ENCODE measurements around the gene LRRC7.

DNA sequence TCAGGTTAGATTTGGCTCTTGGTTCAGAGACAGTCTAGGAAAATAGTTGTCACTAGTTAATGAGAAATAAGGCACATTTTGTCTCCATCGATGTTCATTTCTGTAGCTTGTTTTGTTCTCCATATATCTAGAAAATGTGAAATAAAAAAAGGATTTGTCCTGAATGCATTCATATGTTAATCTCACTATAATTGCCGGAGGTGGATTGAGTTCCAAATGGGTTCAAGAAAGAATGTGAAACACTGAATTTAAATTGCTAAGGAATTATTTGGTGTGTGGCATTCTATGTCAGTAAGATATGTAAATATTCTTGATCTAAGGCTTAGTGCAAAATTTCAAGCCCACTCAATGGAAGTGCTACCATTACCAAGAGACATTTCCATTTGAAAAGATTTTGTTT, 176.7 kb downstream of the LRRC7 start:
- TF ChIP-seq, protein P1, sequence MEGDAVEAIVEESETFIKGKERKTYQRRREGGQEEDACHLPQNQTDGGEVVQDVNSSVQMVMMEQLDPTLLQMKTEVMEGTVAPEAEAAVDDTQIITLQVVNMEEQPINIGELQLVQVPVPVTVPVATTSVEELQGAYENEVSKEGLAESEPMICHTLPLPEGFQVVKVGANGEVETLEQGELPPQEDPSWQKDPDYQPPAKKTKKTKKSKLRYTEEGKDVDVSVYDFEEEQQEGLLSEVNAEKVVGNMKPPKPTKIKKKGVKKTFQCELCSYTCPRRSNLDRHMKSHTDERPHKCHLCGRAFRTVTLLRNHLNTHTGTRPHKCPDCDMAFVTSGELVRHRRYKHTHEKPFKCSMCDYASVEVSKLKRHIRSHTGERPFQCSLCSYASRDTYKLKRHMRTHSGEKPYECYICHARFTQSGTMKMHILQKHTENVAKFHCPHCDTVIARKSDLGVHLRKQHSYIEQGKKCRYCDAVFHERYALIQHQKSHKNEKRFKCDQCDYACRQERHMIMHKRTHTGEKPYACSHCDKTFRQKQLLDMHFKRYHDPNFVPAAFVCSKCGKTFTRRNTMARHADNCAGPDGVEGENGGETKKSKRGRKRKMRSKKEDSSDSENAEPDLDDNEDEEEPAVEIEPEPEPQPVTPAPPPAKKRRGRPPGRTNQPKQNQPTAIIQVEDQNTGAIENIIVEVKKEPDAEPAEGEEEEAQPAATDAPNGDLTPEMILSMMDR (IDR thresholded peaks at IDR 0.05), result no peak
- no peak for TF ChIP-seq POLR2A (IDR thresholded peaks at IDR 0.05)
- TF ChIP-seq EP300 (IDR thresholded peaks at IDR 0.05), result no peak

Measured in ovary (tissue), 3 donors.